ENCODE results near the gene TCF12.

The TCF12 gene

GRCh38 chr15:56959318-56959648 lies 40.8 kb downstream of the TCF12 start:
- in situ Hi-C loops (cut with HindIII; ENCODE audit: low sequenced_read_pairs): no loop called here
- no peak for DNase-seq (ENCODE audit: low read depth)
- TF ChIP-seq CTCF (IDR thresholded peaks at IDR 0.05; ENCODE audit: low read depth, low read length, missing control alignments): no peak
- H3K4me3 ChIP-seq (ENCODE audit: low read depth, low read length): no peak overlapping the region

GRCh38 chr15:56960116-56960515 lies 41.7 kb downstream of the TCF12 start:
- no peak for TF ChIP-seq CTCF (IDR thresholded peaks at IDR 0.05; ENCODE audit: low read depth, low read length, missing control alignments)
- no peak for DNase-seq (ENCODE audit: low read depth)
- H3K4me3 ChIP-seq (ENCODE audit: low read depth, low read length): no peak overlapping the region
- in situ Hi-C loops (cut with HindIII; ENCODE audit: low sequenced_read_pairs): no loop called here

GRCh38 chr15:56963126-56963525 lies 44.7 kb downstream of the TCF12 start:
- no peak overlapping the region for H3K4me3 ChIP-seq (ENCODE audit: low read depth, low read length)
- TF ChIP-seq CTCF (IDR thresholded peaks at IDR 0.05; ENCODE audit: low read depth, low read length, missing control alignments): no peak
- no peak for DNase-seq (ENCODE audit: low read depth)
- in situ Hi-C loops (cut with HindIII; ENCODE audit: low sequenced_read_pairs): no loop called here

GRCh38 chr15:56963710-56964109 lies 45.3 kb downstream of the TCF12 start:
- no peak for DNase-seq (ENCODE audit: low read depth)
- TF ChIP-seq CTCF (IDR thresholded peaks at IDR 0.05; ENCODE audit: low read depth, low read length, missing control alignments): no peak
- H3K4me3 ChIP-seq (ENCODE audit: low read depth, low read length): no peak overlapping the region

GRCh38 chr15:56964182-56964581 lies 45.7 kb downstream of the TCF12 start:
- in situ Hi-C loops (cut with HindIII; ENCODE audit: low sequenced_read_pairs): no loop called here
- TF ChIP-seq CTCF (IDR thresholded peaks at IDR 0.05; ENCODE audit: low read depth, low read length, missing control alignments): no peak
- no peak overlapping the region for H3K4me3 ChIP-seq (ENCODE audit: low read depth, low read length)
- no peak for DNase-seq (ENCODE audit: low read depth)

More at GRCh38 chr15:56963710-56964109, 45.3 kb downstream of the TCF12 start:
- in situ Hi-C loops (cut with HindIII; ENCODE audit: low sequenced_read_pairs): no loop called here

GRCh38 chr15:56965231-56966013 lies 47.0 kb downstream of the TCF12 start:
- no peak for DNase-seq (ENCODE audit: low read depth)
- in situ Hi-C loops (cut with HindIII; ENCODE audit: low sequenced_read_pairs): no loop called here
- H3K4me3 ChIP-seq (ENCODE audit: low read depth, low read length): no peak overlapping the region
- TF ChIP-seq CTCF (IDR thresholded peaks at IDR 0.05; ENCODE audit: low read depth, low read length, missing control alignments): no peak

All from astrocyte of the cerebellum (primary cell).